NCI-H2107 treated with DMSO at 0.1 percent for 48 hours (cell line): ENCODE measurements around the gene UBR4.
"Not testable (repeated sequence)": the region's sequence is repeated elsewhere in the genome, so short reads cannot be mapped to it uniquely, and the experiment has no call there.

Source experiments
- DNase-seq: peaks from one replicate; lab custom pipeline; 2025; ENCODE audit not compliant: unreplicated experiment; lab: John Stamatoyannopoulos, UW

UBR4 gene

GRCh38 chr1:19191811-19192210 is 18.3 kb downstream of the UBR4 start:
- no peak for DNase-seq

GRCh38 chr1:19190468-19190867 is 19.6 kb downstream of the UBR4 start:
- no peak for DNase-seq

DNA sequence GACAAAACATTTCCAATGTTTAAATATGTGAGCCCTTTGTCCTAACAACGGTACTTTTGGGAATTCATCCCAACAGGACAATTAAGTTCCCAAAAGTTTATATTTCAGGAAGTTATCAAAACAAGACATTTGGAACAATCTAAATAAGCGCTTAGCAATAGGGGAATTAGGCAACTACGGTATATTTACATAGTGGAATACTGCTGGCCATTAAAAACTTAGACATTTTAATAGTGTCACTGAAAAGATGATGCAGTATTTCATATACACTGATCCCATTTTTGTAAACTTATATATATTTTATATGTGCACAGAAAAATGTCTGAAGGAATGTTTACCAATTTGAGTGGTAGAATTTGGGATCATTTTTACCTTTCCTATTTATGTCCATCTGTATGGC is 20.8 kb downstream of the UBR4 start:
- DNase-seq: no peak

DNA sequence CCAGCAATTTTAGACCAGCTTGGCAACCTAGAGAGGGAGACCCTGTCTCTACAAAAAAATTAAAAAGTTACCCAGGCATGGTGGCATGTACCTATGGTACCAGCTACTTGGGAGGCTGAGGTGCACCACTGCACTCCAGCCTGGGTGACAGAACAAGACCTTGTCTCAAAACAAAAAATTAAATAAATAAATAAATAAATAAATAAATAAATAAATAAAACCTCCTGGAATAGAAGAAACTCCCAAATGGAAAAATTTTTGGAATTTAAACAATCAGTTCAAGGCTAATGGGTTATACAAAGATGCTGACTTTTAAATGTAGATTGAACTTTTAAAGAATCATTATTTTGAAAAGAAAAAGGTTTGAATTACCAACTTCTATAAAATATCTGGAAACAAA is 22.2 kb downstream of the UBR4 start:
- DNase-seq: no peak

DNA sequence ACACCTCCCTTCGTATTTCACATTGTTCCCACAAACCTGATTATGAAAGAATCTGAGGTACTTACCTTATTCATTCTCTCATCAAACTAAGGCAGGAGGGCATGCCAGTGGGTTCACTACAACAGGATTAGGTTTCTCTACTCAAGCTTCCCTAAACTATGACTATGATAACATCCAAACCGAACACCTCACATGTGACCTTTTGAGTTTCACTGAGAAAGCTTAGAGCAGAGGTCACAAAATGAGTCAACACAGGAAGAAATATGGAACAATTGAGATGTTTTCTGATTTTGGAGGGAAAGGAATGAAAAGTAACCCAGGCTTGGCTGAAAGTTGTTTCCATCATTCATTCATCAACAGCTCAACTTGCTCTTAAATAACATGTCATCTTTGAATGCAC is 24.1 kb downstream of the UBR4 start:
- DNase-seq: no peak

DNA sequence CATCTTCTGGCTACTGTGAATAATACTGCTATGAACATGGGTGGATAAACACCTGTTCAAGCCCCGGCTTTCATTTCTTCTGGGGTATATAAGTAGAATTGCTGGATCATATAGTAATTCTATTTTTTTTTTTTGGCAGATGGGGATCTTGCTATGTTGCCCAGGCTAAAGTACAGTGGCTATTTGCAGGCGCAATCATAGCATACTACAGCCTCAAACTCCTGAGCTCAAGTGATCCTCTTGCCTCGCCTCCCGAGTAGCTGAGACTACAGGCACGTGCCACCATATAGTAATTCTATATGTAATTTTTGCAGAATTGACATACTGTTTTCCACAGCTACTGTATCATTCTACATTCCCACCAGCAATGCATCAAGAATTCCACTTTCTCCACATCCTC is 27.8 kb downstream of the UBR4 start:
- DNase-seq: no peak

GRCh38 chr1:19180265-19180657 is 29.8 kb downstream of the UBR4 start:
- DNase-seq: not testable (repeated sequence)

- no peak for DNase-seq
These were observed 30.3 kb downstream of the UBR4 start for GRCh38 chr1:19179597-19180264.

- no peak for DNase-seq
These were observed 31.2 kb downstream of the UBR4 start for GRCh38 chr1:19178734-19179398.

DNA sequence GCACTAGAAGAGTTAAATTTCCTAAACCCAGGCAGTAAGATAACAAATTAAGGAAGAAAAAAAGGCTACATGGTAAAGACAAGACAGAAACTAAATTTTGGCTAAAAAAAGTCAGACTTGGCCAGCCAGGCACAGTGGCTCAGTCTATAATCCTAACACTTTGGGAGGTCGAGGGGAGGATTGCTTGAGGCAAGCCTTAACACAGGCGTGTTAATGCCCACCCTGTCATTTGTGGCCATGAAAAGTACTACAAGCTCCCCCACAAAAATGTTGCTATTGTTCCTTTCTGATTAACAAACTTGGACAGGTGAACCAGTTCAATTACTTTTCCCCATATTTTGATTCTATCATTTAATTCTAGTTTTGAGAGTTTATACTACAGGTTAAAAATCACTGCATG is 32.3 kb downstream of the UBR4 start:
- no peak for DNase-seq

- no peak for DNase-seq
These were observed 40.4 kb downstream of the UBR4 start for GRCh38 chr1:19169642-19170041.

DNA sequence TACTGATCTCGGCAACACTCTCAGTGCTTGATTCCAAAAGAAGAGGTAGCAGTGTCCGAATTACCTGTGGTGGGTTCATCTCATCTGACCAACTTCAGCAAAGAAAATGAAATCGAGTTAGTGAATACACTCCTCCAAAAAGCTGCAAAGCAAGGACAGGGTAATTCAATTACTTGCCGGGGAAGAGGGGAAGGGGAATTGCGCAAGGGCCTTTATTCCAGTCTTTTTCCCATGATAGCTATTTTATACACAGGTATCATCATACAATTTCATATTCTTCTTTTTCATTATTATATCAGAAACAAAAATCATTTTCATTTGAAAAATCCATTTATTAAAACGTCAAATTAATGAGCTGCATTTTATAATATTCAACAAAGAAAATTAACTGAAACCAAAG is 42.9 kb downstream of the UBR4 start:
- no peak for DNase-seq

GRCh38 chr1:19166066-19166465 is 44.0 kb downstream of the UBR4 start:
- no peak for DNase-seq

GRCh38 chr1:19165501-19165900 is 44.6 kb downstream of the UBR4 start:
- no peak for DNase-seq

DNA sequence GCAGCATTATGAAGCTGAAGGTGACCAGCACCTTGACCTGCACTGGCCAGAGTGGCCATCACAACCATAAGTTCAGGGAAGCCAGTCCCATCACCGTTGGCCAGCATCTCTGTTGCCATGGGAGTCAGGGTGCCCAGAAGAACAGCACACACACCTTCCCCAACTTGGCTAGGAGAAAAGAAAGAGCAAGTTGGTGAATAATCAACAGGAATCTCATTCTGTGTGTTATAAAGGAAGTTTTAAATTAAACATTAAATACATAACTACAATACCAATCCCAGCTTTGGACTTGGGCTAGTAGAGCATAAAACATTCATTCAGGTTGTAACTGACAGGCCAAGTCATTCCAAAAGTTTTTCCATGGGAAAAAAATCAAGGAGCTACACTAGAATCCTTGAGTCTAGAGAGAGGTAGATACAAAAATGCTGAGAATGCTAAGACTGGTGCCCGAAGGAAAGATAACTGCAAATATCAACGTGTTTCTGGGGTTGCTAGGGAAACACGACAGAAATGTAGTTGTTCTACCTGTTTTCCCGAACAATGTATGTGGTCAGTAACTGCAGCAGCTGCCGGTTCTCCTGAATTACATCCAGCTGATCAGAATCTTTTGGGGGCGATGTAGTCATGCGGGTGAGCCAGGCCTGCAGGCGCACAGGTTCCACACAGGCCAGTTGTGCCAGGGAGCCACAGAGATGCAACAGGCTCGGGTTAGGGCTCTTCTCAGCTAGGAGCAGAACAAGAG is 45.6 kb downstream of the UBR4 start:
- DNase-seq: no peak

- DNase-seq: no peak
These were observed 46.8 kb downstream of the UBR4 start for GRCh38 chr1:19163261-19163660.

- DNase-seq: no peak
These were observed 49.2 kb downstream of the UBR4 start for GRCh38 chr1:19160831-19161230.

GRCh38 chr1:19157653-19158052 is 52.4 kb downstream of the UBR4 start:
- no peak for DNase-seq

DNA sequence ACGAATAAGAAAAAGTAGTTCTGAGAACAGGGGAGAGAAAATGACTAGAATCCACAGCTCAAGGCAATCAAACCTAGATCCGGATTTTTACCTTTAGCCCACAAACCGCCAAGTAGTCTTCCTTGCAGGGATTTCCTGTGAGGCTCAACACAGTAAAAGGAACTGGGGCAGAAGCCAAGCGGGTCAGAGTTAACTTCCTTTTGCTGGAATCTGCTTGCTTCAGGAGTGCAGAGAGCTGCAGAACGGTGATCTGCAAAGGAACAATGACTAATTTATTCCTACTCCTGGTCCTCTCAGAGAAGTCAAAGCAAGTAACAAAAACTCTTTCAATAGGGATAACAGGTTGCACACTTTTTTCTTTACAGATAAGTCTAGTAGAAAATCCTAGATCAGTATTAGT is 53.4 kb downstream of the UBR4 start:
- no peak for DNase-seq

GRCh38 chr1:19154876-19155275 is 55.2 kb downstream of the UBR4 start:
- DNase-seq: no peak

DNA sequence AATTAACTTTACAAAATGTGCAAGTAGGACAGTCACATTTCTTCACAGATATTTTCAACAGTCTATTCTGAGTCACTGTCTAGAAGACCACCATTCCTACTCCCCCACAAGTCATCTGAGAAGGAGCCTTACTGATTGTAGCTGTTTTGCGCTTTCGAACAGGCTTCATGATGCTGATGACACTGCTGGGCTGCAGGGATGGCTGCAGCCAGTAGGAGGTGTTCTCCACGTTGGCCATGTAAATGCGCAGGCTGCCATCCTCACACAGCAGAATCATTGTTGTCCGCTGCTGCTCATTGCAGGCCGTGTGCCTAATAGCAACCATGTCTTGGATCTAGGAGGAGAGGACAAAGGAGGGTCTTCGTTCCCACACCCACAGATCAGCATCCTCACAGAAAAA is 56.9 kb downstream of the UBR4 start:
- no peak for DNase-seq

GRCh38 chr1:19151537-19151936 is 58.5 kb downstream of the UBR4 start:
- no peak for DNase-seq
